Measurements from ENCODE around the gene CEP162. TPM values are rescaled to one million over a fixed set of nuclear protein-coding genes. Genes with fewer than 3 reads are reported as not detected.

CEP162 gene
- total and polyA plus RNA-seq, 2 experiments from 2014 or later, result 9.2 to 15.4 TPM

- Histone ChIP-seq H3K36me3 (ENCODE audit: insufficient read depth) (no peaks in the 10 kb centered on the region), H4K20me1 (replicated peaks; ENCODE audit: insufficient read depth) (no peaks in the 10 kb centered on the region), H3K27ac (ENCODE audit: low read depth) (no peak overlapping the region), H2AFZ (no peak overlapping the region), H3K9me2 (ENCODE audit: insufficient read depth) (no peaks in the 10 kb centered on the region), H3F3A (replicated peaks; ENCODE audit: low read depth) (no peaks in the 10 kb centered on the region), H3K4me3 (no peak overlapping the region), H3K79me2 (replicated peaks; ENCODE audit: insufficient read depth) (no peaks in the 10 kb centered on the region), H3K4me1 (ENCODE audit: insufficient read depth) (no peaks in the 10 kb centered on the region), H3K27me3 (ENCODE audit: insufficient read depth) (no peaks in the 10 kb centered on the region), H3K4me2 (no peak overlapping the region)
- H3K27me3 Mint-ChIP-seq (ENCODE audit: insufficient read depth, low read depth, poor library complexity), result no peaks in the 10 kb centered on the region
- no peak overlapping the region for H3K4me3 Mint-ChIP-seq
- ATAC-seq (no peak), DNase-seq (ENCODE audit: low spot score) (no peak)
- no peak overlapping the region for H3K27ac Mint-ChIP-seq
- peaks cover 4% of the 10 kb centered on the region; the same call in 2 of the 3 replicates for H3K4me1 Mint-ChIP-seq
- TF ChIP-seq ZNF331 (CRISPR knock-in tag; IDR thresholded peaks at IDR 0.05; ENCODE audit: low read depth), result no peak
- no peak for TF ChIP-seq EZH2 (IDR thresholded peaks at IDR 0.05; ENCODE audit: low read depth, unreplicated experiment)
- TF ChIP-seq STAT1 (IDR thresholded peaks at IDR 0.05; ENCODE audit: unreplicated experiment), result no peak
- TF ChIP-seq EZH2phosphoT487 (IDR thresholded peaks at IDR 0.05; ENCODE audit: unreplicated experiment), result no peak
- TF ChIP-seq CTCF (conservative IDR thresholded peaks at IDR 0.05; ENCODE audit: low read depth in 2 of 2), result no peak
- no peak for TF ChIP-seq ETS1 (IDR thresholded peaks at IDR 0.05)
- no peak for TF ChIP-seq POLR2AphosphoS5 (IDR thresholded peaks at IDR 0.05; ENCODE audit: low read depth)
- no peak for TF ChIP-seq ZNF114 (CRISPR knock-in tag; IDR thresholded peaks at IDR 0.05)
- H3K36me3 Mint-ChIP-seq (ENCODE audit: low read depth), result no peaks in the 10 kb centered on the region
- H3K9me3 Mint-ChIP-seq, result no peaks in the 10 kb centered on the region
Observed at GRCh38 chr6:84269947-84270733, 42.7 kb upstream of the CEP162 start.

GRCh38 chr6:84268781-84269180 lies 41.3 kb upstream of the CEP162 start:
- DNase-seq (ENCODE audit: low spot score), result no peak
- H3K27ac Mint-ChIP-seq, result no peak overlapping the region
- H3K4me3 Mint-ChIP-seq, result no peak overlapping the region
- no peaks in the 10 kb centered on the region for H3K27me3 ChIP-seq (ENCODE audit: insufficient read depth)
- H3K27me3 Mint-ChIP-seq (ENCODE audit: insufficient read depth, low read depth, poor library complexity), result no peaks in the 10 kb centered on the region
- no peaks in the 10 kb centered on the region for H3K36me3 ChIP-seq (ENCODE audit: insufficient read depth)
- no peak overlapping the region for H3K4me2 ChIP-seq
- H3K27ac ChIP-seq (ENCODE audit: low read depth), result no peak overlapping the region
- no peak overlapping the region for H3K4me3 ChIP-seq
- no peaks in the 10 kb centered on the region for H3K36me3 Mint-ChIP-seq (ENCODE audit: low read depth)
- H3K4me1 Mint-ChIP-seq, result peaks cover 5% of the 10 kb centered on the region
- H3K9me3 Mint-ChIP-seq, result no peaks in the 10 kb centered on the region
- no peaks in the 10 kb centered on the region for H3F3A ChIP-seq (replicated peaks; ENCODE audit: low read depth)
- no peak overlapping the region for H2AFZ ChIP-seq
- no peaks in the 10 kb centered on the region for H3K4me1 ChIP-seq (ENCODE audit: insufficient read depth)
- TF ChIP-seq ZNF114 (CRISPR knock-in tag; IDR thresholded peaks at IDR 0.05), result no peak
- no peak for TF ChIP-seq STAT1 (IDR thresholded peaks at IDR 0.05; ENCODE audit: unreplicated experiment)
- no peak for ATAC-seq
- no peaks in the 10 kb centered on the region for H4K20me1 ChIP-seq (replicated peaks; ENCODE audit: insufficient read depth)
- peaks cover 4% of the 10 kb centered on the region; the same call in 1 of the 2 replicates for H3K9me2 ChIP-seq (ENCODE audit: insufficient read depth)
- H3K79me2 ChIP-seq (replicated peaks; ENCODE audit: insufficient read depth), result no peaks in the 10 kb centered on the region
